GM18526 (cell line): ENCODE measurements around the gene SPRY1.

Experiments used
- POLR2A ChIP-seq: IDR thresholded peaks from 3 replicates; pipeline ENCODE4 v1.6.1; 2011; ENCODE audit not compliant: insufficient read length; ENCODE audit errors: extremely low read depth

The SPRY1 gene

DNA sequence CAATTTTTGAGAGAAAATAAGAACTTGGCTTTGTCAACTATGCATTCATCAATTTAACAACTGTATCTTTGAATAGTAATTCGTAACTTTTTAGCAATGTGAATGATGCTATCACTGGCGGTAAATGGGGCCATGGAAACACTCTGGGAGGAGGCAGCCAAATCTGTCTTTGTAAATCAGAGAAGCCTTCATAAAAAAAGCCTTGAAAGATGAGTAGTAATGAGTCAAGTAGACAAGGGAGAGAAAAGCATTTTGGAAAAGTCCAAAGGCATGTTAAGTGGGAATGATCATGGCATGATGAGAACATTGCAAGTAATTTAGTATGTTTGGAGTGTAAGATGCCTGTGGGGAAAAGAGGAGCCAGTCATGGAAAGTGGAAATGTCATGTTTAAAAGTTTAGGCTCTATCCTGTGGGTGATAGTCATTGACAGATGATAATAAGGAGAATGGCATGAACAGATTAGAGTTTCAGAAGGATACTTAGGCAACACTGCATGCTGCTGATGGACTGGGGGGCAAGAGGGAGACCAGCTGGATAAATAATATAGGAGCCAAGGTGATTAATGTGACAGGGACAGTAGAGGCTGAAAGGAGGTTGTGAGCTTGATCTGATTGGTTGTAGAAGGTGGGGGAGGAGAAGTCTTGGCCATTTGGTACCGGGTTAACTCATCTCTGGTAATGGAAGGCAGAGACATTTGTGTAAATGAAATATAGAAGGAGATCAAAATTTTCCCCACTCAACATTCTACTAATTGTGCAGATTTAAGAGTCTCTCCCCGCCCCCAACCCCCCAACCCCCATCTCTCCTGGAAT, 16.3 kb downstream of the SPRY1 start:
- no peak for TF ChIP-seq POLR2A

DNA sequence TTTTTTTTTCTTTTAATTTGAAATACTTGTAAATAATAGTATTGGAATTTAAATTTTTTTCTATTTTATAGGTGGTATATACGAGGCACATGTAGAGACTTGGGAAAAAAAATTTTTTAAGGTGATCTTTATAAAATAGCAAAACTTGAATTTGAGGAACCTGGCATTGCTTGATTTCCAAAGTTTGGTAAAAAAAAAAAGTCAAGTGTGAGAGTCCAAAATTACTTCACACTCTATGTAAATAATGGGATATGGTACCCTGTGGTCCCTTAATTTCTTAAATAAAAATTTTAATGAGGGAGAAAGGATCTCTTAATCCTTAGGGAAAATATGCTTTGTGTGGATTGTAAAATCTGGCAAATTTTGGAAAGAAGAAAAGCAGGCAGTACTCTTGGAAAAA, 19.0 kb downstream of the SPRY1 start:
- no peak for TF ChIP-seq POLR2A

DNA sequence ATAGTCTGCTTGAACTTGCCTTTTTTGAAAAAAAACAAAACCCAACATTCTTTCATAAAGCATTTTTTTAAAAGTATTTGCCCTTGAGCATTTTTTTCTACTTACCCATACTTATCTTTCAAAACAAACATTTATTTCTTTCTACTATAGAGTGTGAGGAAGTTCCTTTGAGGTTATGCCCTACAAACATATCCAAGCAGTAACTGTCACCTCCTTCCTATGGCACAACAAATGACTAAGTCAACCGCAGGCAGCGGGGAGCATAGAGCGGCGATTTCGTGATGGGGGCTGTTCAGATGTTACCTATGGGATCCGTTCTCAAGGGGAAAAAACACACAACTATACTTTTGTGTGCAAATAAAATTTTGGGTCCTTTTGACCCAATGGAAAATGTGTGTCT, 19.4 kb downstream of the SPRY1 start:
- TF ChIP-seq POLR2A, result no peak

DNA sequence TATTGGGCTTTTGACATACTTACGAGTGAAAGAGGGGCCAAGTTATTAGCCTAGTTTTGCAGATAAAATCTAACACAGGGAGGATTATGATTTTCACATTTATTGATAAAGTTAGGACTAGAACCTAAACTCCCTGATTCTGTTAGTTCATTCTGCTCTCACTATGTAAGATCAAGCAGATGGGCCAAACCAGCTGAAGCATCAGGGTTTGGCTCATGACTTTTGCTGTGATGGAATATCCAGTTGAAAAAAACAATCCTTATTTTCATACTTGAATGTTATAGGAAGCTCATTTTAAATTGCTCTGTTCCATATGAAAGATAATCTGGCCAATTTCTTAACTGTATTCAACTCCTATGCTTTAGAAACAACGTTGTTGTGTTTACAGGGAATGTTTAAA, 21.2 kb downstream of the SPRY1 start:
- TF ChIP-seq POLR2A, result no peak

DNA sequence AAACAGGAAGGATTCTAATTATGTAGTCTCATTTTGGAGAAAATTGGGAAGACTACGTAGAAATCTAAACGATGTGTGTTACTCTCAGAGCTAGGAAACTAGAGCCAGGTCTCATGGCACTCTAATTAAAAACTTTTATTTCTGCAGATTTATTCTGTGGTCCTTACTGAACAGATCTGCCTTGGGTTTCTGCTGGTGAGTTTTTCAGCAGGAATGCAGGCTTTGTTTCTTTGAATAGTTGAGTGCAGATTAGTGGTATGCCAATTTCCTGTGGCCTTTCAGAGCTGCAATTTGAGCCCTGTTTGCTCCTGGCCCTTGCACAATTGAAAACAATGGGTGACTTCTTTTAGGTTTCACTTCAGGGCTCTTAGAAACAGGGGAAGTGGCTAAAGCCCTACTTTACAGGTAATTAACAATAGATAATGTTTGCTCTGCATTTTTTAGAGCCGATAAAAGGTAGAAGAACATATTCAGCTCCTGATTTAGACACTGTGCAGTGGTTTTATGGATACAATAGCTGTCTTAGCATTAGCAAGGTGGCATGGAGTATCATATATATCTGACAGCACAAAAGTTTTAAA, 21.8 kb downstream of the SPRY1 start:
- TF ChIP-seq POLR2A, result no peak

DNA sequence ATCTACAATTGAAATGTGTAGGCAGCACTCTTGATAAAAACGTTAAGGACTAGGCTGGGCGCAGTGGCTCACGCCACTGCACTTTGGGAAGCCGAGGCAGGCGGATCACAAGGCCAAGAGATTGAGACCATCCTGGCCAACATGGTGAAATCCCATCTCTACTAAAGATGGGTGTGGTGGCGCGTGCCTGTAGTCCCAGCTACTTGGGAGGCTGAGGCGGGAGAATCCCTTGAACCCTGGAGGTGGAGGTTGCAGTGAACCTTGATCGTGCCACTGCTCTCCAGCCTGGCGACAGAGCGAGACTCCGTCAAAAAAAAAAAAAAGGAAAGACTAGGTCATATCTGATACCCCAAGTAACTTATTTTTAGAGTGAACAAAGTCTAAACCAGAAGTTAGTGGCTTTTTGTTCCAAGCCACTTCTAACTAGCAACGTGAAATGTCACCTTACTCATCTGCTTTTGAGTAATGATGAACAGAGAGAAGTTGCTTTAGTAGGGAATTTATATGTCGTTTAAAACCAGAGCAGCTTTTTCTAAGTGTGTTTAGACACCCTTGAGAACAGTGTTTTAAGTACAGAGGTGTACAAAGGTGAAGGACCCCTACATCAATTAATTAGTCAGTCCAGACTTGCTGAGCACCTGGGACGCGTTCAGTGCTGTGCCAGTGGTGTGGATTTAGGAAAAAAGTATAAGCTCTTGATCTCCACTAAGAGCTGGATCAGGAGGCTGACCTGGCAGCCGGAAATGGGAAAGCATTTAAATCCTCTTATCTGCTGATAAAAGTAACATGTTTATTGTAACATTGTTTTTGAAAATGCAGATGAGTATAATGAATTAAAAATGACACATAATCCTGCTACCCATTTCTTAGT, 23.5 kb downstream of the SPRY1 start:
- TF ChIP-seq POLR2A, result no peak

DNA sequence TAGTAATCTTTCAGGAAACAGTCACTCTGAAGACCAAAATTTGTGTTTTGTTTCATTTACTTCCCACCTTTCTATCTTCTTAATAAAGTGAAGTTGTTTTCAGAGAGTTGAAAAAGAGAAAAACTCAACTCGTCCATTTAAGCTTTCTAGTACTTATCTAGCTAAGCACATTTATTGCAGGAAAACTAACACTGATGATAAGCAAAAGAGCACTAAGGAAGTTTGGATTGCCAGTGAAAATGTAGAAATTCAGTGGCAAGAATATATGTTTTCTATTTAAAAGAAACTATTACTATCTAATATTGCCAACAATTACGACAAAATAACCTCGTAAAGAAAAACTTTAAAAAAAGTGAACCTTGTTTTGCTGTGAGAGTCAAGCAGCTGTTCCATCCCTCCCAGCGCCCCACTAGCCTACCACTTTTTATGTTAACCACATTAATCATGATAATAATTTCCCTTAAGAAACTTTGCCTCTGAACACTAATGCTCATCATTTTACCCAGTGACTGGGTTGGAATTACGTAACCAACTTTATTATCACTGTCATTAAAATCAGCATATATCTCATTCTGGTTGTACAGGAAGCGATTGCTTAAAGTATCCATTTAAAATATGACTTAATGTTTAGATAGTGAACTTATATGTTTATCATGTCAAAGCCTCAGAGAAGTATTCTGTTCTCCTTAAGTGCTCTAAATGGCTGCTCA, 24.8 kb downstream of the SPRY1 start:
- TF ChIP-seq POLR2A, result no peak

DNA sequence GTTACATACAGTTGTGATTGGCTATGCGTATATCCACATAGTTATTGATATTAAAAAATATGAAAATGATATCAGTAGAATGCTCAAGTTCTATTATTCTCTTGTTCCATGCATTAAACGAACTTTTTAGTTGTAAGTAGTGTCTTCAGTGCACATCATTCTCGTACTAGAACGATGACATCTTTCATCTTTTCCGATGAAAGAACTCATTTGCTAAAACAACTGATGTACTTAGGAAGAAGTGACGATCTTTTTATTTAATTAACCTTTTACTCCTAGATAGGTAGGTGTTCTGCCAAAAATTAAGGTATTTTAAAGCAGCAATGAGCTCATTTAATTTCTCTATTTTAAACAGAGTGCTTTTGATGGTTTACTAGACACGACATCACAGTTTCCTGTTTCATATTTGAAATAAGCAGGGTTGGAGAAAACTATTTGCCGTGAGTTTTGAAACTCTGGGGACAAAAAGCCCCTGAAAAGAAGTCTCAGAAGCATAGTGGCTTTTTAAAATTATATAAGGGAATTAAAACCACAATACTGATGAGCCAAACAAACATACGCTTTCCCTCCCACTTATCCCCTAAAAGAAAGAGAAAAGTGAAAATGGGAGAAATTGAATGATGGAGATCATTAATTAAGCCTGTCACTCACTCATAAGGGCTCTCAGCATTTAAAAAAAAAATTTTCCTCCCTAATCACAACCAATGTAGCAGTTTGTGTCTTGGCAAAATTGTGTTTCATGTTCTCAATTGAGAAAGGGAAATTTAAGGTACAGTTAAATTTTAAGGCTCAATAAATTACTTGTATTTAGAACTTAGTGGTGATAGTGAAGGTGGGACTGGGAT, 25.6 kb downstream of the SPRY1 start:
- no peak for TF ChIP-seq POLR2A

DNA sequence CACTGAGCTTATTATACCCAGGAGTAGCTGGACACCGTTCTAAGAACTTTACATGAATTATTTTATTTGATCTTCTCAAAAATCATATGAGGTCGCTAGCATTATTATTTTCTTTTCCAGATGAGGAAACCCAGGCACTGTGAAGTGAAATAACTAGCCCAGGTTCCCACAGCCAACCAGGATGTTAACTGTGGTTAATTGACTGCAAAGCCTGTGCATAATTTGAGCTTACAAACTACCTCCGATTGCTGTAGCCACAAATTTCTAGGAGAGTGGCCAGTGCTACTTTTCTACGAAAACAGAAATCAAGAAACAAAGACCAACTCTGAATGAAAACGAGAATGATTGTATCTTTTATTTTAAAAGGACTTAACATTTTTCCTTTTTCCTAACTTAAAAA, 27.2 kb downstream of the SPRY1 start:
- TF ChIP-seq POLR2A, result no peak

DNA sequence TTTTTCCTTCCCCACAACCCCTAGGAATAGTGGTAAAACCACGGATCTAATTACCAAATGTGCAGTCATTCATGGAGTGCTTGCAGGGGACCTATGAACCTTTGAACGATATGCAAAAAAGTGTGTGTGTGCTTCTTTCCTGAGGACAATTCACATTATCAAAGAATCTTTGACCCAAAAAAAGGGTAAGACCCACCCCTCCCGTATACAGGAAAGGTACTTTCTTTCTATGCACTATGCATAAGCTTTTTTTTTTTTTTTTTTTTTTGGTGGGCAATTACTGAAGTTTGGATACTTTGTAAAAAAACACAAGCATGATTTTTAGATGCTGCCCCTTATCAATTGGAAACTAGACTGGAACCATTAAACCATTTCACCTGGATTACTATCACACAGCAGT, 31.4 kb downstream of the SPRY1 start:
- TF ChIP-seq POLR2A, result no peak

DNA sequence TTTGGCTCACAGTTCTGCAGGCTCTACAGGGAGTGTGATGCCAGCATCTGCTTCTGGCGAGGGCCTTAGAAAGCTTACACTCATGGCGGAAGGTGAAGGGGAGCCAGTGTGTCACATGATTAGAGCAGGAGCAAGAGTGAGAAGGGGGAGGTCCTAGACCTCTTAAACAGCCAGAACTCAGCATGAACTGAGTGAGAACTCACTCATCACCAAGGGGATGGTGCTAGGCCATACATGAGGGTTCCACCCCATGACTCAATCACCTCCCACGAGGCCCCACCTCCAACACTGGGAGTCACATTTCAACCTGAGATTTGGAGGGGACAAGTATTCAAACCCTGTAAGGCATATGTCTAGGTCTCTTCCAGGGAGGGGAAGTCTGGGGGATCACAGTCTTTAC, 33.4 kb downstream of the SPRY1 start:
- no peak for TF ChIP-seq POLR2A

DNA sequence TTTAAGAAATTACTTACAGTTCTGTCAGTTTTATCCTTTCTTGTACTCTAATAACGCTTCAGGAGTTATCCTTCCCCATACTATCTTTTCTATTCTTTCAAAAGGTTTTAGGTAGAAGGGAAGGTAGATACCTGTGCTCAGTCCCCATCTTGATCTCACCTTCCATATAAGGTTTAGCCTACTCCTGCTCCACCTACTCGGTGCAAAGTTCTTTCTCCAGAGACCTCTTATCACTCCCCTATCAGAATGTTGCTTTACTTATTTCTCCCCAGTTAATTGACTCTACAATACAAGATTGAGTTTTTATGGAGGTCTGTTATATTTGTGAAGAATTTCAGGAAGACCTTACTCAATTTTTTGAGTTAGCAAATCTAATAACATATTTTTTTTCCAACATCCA, 33.9 kb downstream of the SPRY1 start:
- TF ChIP-seq POLR2A, result no peak

DNA sequence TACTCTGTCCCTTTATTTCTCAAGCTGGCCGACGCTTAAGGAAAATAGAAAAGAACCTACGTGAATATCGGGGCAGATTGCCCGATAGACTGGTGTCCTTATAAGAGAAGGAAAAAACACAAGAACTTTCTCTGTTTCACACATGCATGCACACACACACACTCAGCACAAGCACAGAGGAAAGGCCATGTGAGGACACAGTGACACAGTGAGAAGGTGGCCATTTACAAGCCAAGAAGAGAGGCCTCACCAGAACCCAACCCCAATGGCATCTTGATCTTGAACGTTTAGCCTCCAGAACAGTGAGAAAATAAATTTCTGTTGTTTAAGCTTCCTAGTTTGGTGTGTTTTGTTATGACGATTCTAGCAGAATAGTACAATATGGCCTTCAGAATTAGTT, 37.0 kb downstream of the SPRY1 start:
- no peak for TF ChIP-seq POLR2A

DNA sequence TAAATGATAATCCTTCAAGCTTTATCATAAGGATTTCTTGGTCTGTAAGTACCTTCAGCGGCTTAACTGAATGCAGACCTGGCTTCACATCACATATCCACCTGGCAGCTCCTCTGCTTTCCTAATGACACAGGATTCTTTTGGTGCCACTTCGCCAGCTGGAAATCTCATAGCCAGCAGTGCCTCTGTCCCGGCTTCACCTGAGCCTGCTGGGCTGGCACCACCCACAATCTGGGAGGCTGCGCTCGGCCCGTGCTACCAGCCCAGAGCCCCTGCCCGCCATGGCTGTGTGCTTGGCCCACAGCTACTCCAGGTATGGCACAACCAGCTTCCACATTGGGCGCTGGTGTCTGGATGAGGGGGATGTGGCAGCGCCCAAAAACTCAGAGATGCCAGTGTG, 37.4 kb downstream of the SPRY1 start:
- TF ChIP-seq POLR2A, result no peak
